Measurements from ENCODE around the gene AGTR1. TPM values are rescaled to one million over a fixed set of nuclear protein-coding genes. Genes with fewer than 3 reads are reported as not detected.

The AGTR1 gene
- total and polyA plus RNA-seq, 3 experiments from 2014 or later = not detected

DNA sequence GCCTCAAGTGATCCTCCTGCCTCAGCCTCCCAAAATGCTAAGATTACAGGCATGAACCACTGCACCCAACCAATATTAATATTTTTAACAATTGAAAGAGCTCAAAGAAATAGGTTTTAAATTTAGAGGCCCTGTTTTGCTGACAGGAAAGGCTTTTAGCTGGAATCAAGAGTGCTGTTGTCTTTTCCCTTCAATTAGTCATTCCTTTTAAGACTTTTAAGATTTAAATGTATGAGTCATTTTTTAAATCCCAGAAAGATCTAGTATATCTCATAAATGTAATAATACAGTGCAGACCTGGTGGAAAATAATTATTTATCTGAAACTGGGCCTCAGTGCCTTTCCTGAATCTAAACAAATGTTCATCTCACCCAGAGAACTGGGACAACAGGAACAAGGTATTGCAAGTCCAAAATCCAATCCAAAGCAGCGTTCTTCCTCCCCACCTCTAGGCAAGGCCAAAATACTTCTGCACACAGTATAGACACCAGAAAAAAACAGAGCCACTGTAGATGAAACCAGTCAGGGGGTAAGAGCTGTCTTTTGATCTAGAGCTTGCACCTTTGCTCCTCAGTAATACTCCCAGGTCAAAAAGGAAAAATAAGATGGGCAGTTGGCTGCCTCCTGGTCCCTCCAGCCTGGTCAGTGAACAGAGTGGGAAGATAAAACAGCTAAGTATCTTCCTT is 14.4 kb downstream of the AGTR1 start:
- DNase-seq = no peak
- ChIA-PET POLR2A (no interaction called here), CTCF (no interaction called here)
- Histone ChIP-seq H3K4me1 (ENCODE audit: insufficient read depth, low read length) (no peaks in the 10 kb centered on the region), H3K36me3 (ENCODE audit: insufficient read depth, low read length) (no peaks in the 10 kb centered on the region), H3K27ac (ENCODE audit: low read depth, low read length) (no peak overlapping the region), H3K27me3 (ENCODE audit: insufficient read depth, low read length, poor library complexity, severe bottlenecking) (no peaks in the 10 kb centered on the region), H3K4me3 (ENCODE audit: low read length) (no peak overlapping the region), H3K9me3 (ENCODE audit: low read length) (no peaks in the 10 kb centered on the region)
- no peak overlapping the region for H3K4me3 Mint-ChIP-seq
- no peaks in the 10 kb centered on the region for H3K4me1 Mint-ChIP-seq
- H3K27ac Mint-ChIP-seq = no peak overlapping the region
- no peaks in the 10 kb centered on the region for H3K9me3 Mint-ChIP-seq
- no peaks in the 10 kb centered on the region for H3K27me3 Mint-ChIP-seq
- no peaks in the 10 kb centered on the region for H3K36me3 Mint-ChIP-seq

DNA sequence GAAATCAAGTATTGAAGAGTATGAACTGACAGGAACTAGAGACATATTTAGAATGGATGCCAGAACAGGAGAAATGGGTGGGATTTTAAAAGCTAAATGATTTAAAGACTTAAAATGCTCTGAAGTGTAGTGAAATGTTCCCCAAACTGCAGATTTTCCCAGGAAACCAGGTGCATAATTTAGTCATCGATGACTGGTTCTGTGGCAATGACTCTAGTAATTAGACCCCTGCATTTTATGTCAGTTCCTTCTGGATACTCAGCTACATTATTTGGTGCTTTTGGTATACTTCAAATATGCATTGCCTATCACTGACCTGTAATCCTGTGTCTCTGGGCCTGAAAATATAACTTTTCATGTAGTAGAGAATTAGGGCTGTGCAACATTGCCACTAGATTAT is 16.8 kb downstream of the AGTR1 start:
- no peak overlapping the region for H3K4me3 ChIP-seq (ENCODE audit: low read length)
- no peak overlapping the region for H3K27ac ChIP-seq (ENCODE audit: low read depth, low read length)
- Mint-ChIP-seq H3K36me3 (no peaks in the 10 kb centered on the region), H3K4me1 (no peaks in the 10 kb centered on the region), H3K27me3 (peaks cover 0 to 5% of the 10 kb centered on the region in 2 donors), H3K4me3 (no peak overlapping the region), H3K9me3 (no peaks in the 10 kb centered on the region), H3K27ac (no peak overlapping the region)
- H3K27me3 ChIP-seq (ENCODE audit: insufficient read depth, low read length, poor library complexity, severe bottlenecking) = no peaks in the 10 kb centered on the region
- POLR2A ChIA-PET = no interaction called here
- H3K9me3 ChIP-seq (ENCODE audit: low read length) = no peaks in the 10 kb centered on the region
- no peaks in the 10 kb centered on the region for H3K4me1 ChIP-seq (ENCODE audit: insufficient read depth, low read length)
- CTCF ChIA-PET = no interaction called here
- H3K36me3 ChIP-seq (ENCODE audit: insufficient read depth, low read length) = no peaks in the 10 kb centered on the region
- no peak for DNase-seq

DNA sequence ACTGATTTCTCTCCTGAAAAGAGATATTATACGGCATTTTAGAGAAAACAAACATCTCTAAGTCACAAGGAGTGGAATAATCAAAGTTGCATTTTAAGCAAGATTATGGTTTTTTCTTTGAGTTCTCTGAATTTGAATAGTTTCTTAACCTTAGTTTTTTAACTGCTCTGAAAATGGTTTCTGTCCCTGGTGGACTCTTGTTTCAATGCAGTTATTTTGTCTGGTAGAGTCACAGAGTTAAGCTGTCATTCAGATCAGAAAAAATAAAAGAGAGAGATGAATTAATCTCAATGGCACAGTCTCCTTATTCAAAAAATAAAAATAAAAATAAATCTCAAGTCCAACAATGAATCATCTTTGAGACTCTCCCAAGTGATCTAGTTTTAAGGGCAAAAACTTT is 19.0 kb downstream of the AGTR1 start:
- Histone ChIP-seq H3K36me3 (ENCODE audit: insufficient read depth, low read length) (no peaks in the 10 kb centered on the region), H3K4me3 (ENCODE audit: low read length) (no peak overlapping the region), H3K27ac (ENCODE audit: low read depth, low read length) (no peak overlapping the region), H3K9me3 (ENCODE audit: low read length) (no peaks in the 10 kb centered on the region), H3K4me1 (ENCODE audit: insufficient read depth, low read length) (no peaks in the 10 kb centered on the region), H3K27me3 (ENCODE audit: insufficient read depth, low read length, poor library complexity, severe bottlenecking) (no peaks in the 10 kb centered on the region)
- DNase-seq = no peak
- no peak overlapping the region for H3K4me3 Mint-ChIP-seq
- CTCF ChIA-PET = no interaction called here
- no peaks in the 10 kb centered on the region for H3K9me3 Mint-ChIP-seq
- H3K36me3 Mint-ChIP-seq = no peaks in the 10 kb centered on the region
- H3K27ac Mint-ChIP-seq = no peak overlapping the region
- H3K27me3 Mint-ChIP-seq = peaks cover 0 to 5% of the 10 kb centered on the region in 2 donors
- H3K4me1 Mint-ChIP-seq = no peaks in the 10 kb centered on the region
- POLR2A ChIA-PET = no interaction called here

DNA sequence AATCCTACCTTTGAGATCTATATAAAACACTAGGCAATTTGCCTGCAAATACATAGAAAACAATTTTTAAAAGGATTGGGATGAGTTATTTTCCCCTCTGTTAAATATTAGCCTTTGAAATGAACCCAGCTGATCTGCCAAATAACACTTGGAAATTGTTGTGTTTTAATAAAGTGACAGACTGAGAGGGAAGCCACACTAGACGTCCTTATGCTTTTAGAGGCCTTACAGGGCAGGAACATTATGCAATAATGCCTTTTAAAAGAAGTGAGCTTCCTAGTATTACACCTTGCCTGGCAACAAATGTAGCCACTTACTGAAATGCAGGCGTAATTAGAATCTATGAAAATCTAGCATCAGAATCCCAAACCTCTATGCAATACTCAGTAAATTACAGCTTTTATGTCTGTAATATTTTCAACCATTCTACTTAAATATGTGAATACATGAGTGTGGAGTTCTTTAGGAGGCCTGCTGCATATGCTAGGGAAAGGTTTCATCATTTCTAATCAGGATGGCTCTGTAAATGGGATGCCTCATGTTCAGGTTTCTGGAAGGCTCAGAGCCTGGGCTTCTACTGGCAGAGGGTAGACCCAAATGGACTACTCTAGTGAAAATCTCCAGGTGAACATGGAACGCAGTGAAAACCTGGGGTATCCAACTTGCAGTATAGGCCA is 20.3 kb downstream of the AGTR1 start:
- Histone ChIP-seq H3K4me3 (ENCODE audit: low read length) (no peak overlapping the region), H3K9me3 (ENCODE audit: low read length) (no peaks in the 10 kb centered on the region), H3K27me3 (ENCODE audit: insufficient read depth, low read length, poor library complexity, severe bottlenecking) (no peaks in the 10 kb centered on the region), H3K36me3 (ENCODE audit: insufficient read depth, low read length) (no peaks in the 10 kb centered on the region), H3K4me1 (ENCODE audit: insufficient read depth, low read length) (no peaks in the 10 kb centered on the region), H3K27ac (ENCODE audit: low read depth, low read length) (no peak overlapping the region)
- no peaks in the 10 kb centered on the region for H3K36me3 Mint-ChIP-seq
- ChIA-PET POLR2A (no interaction called here), CTCF (no interaction called here)
- H3K9me3 Mint-ChIP-seq = no peaks in the 10 kb centered on the region
- no peaks in the 10 kb centered on the region for H3K4me1 Mint-ChIP-seq
- no peak overlapping the region for H3K4me3 Mint-ChIP-seq
- DNase-seq = no peak
- peaks cover 0 to 5% of the 10 kb centered on the region in 2 donors for H3K27me3 Mint-ChIP-seq
- H3K27ac Mint-ChIP-seq = no peak overlapping the region

DNA sequence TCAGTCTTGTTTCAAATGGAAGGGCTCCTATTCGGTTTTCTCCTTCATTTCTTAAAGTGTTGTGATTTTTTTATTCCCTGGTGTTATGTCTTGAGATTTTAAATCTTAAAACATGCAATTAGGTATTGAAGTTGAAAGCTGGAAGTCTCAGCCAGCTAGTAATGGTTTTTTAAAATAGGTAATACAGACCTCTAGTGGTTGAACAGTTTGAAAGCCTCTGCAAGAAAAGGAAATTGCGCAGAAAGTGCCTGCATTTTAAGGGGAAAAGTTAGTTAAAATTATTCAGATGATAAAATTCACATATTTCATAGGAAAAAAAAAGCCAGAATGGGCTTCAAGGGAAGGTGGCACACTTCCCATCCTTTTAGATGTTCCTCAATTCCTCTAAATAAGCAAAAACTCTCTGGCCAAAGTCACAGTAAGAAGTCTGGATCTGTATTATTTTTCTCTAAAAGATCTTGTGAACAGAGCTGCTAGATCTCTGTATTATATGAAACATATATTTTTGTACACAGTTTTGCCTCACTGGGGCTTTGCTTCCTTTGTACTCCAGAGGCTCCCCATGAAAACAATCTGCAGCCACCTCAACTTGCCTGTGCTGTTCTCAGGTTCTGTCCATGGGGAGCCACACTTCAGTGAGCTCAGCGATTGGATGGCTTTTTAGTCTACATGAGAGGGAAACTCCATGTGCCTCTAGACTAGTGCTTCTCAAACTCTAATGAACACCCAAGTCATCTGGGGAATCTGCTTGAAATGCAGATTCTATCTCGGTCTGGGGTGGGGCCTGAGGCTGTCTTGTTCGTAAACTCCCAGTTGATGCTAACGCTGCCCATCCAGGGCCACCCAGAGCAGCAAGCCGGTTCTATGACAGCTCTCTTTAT is 21.5 kb downstream of the AGTR1 start:
- POLR2A ChIA-PET = no interaction called here
- Mint-ChIP-seq H3K36me3 (no peaks in the 10 kb centered on the region), H3K4me3 (no peak overlapping the region), H3K4me1 (no peaks in the 10 kb centered on the region), H3K27me3 (peaks cover 0 to 5% of the 10 kb centered on the region in 2 donors), H3K9me3 (no peaks in the 10 kb centered on the region), H3K27ac (no peak overlapping the region)
- CTCF ChIA-PET = no interaction called here
- Histone ChIP-seq H3K27me3 (ENCODE audit: insufficient read depth, low read length, poor library complexity, severe bottlenecking) (no peaks in the 10 kb centered on the region), H3K27ac (ENCODE audit: low read depth, low read length) (no peak overlapping the region), H3K36me3 (ENCODE audit: insufficient read depth, low read length) (no peaks in the 10 kb centered on the region), H3K9me3 (ENCODE audit: low read length) (no peaks in the 10 kb centered on the region), H3K4me3 (ENCODE audit: low read length) (no peak overlapping the region), H3K4me1 (ENCODE audit: insufficient read depth, low read length) (no peaks in the 10 kb centered on the region)
- no peak for DNase-seq

DNA sequence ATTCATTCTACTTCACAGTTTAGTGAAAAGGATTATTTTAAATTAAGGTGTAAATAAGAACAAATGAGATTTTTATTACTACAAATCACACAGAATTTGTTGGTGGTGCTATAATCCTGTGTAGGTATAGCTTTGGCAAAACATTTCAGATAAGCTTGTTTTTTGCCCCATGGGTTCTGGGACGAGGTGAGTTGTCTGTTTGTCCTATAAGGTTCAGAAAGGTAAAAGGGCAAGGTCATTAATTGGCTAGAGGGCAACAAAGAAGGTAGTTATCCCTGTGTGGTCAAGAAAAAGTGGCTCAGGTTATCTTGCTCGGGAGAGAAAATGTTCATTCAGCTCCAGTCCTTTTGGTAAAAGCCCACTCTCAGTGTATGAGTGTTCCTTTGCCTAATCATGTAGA is 23.2 kb downstream of the AGTR1 start:
- no peak overlapping the region for H3K27ac ChIP-seq (ENCODE audit: low read depth, low read length)
- DNase-seq = no peak
- H3K4me1 Mint-ChIP-seq = no peaks in the 10 kb centered on the region
- H3K27me3 ChIP-seq (ENCODE audit: insufficient read depth, low read length, poor library complexity, severe bottlenecking) = no peaks in the 10 kb centered on the region
- no peak overlapping the region for H3K27ac Mint-ChIP-seq
- H3K36me3 ChIP-seq (ENCODE audit: insufficient read depth, low read length) = no peaks in the 10 kb centered on the region
- ChIA-PET CTCF (no interaction called here), POLR2A (no interaction called here)
- H3K4me3 Mint-ChIP-seq = no peak overlapping the region
- no peaks in the 10 kb centered on the region for H3K36me3 Mint-ChIP-seq
- H3K9me3 Mint-ChIP-seq = no peaks in the 10 kb centered on the region
- H3K9me3 ChIP-seq (ENCODE audit: low read length) = no peaks in the 10 kb centered on the region
- peaks cover 0 to 5% of the 10 kb centered on the region in 2 donors for H3K27me3 Mint-ChIP-seq
- H3K4me3 ChIP-seq (ENCODE audit: low read length) = no peak overlapping the region
- H3K4me1 ChIP-seq (ENCODE audit: insufficient read depth, low read length) = no peaks in the 10 kb centered on the region

DNA sequence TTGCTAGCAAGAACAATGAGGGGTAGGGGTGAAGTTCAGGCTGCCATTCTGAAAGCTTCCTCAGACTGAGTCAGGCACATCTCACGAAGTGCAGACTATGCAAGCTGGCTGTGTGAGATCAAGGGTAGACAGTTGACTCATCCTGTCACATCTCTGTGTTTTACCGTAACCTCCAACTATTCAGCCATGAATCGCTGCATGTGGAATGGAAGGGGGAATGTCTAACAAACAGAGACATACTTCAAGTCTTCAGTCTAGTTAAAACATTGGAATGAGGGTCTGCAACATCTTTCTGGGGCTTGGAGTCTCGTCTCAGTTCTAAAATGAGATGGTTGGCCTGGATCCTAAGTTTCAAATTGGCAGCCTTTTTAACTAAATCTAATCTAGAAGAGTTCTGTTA is 25.9 kb downstream of the AGTR1 start:
- Mint-ChIP-seq H3K9me3 (no peaks in the 10 kb centered on the region), H3K27me3 (peaks cover 0 to 5% of the 10 kb centered on the region in 2 donors), H3K4me3 (no peak overlapping the region), H3K27ac (no peak overlapping the region), H3K4me1 (peaks cover 0 to 5% (median 0%) of the 10 kb centered on the region in 3 donors), H3K36me3 (no peaks in the 10 kb centered on the region)
- H3K36me3 ChIP-seq (ENCODE audit: insufficient read depth, low read length) = no peaks in the 10 kb centered on the region
- H3K27me3 ChIP-seq (ENCODE audit: insufficient read depth, low read length, poor library complexity, severe bottlenecking) = no peaks in the 10 kb centered on the region
- H3K27ac ChIP-seq (ENCODE audit: low read depth, low read length) = no peak overlapping the region
- no peak for DNase-seq
- no peak overlapping the region for H3K4me3 ChIP-seq (ENCODE audit: low read length)
- ChIA-PET POLR2A (no interaction called here), CTCF (no interaction called here)
- H3K9me3 ChIP-seq (ENCODE audit: low read length) = no peaks in the 10 kb centered on the region
- no peaks in the 10 kb centered on the region for H3K4me1 ChIP-seq (ENCODE audit: insufficient read depth, low read length)

DNA sequence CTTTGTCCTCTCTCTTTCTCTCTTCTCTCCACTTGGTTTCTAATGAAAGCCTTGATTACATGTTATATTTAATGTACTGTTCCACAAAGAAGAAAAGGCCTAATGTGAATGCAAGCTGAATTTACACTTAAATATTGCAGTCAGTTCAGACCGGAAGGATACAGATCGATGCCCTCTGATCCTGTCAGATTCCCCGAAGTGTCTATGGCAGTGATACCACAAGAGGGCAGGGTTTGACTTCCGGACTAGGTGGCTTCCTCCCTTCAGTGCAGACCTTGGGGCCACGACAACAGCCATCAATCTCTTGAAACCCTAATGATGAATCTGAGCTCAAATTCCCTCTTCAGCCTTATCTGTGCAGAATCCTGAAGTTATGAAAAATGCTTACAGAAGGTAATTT is 29.5 kb downstream of the AGTR1 start:
- no peaks in the 10 kb centered on the region for H3K9me3 Mint-ChIP-seq
- H3K4me3 ChIP-seq (ENCODE audit: low read length) = no peak overlapping the region
- POLR2A ChIA-PET = no interaction called here
- H3K27me3 Mint-ChIP-seq = no peaks in the 10 kb centered on the region
- no peak overlapping the region for H3K27ac ChIP-seq (ENCODE audit: low read depth, low read length)
- H3K4me3 Mint-ChIP-seq = no peak overlapping the region
- no peaks in the 10 kb centered on the region for H3K27me3 ChIP-seq (ENCODE audit: insufficient read depth, low read length, poor library complexity, severe bottlenecking)
- no peak overlapping the region for H3K27ac Mint-ChIP-seq
- H3K36me3 Mint-ChIP-seq = no peaks in the 10 kb centered on the region
- peaks cover 0 to 5% (median 0%) of the 10 kb centered on the region in 3 donors for H3K4me1 Mint-ChIP-seq
- no peaks in the 10 kb centered on the region for H3K4me1 ChIP-seq (ENCODE audit: insufficient read depth, low read length)
- DNase-seq = no peak
- CTCF ChIA-PET = interaction anchor here (1.1 kb wide), 1 partner anchor 8 kb away, joined by 3 read pairs; no protein-coding TSS in a partner anchor
- H3K36me3 ChIP-seq (ENCODE audit: insufficient read depth, low read length) = no peaks in the 10 kb centered on the region
- no peaks in the 10 kb centered on the region for H3K9me3 ChIP-seq (ENCODE audit: low read length)
